HG03439 (cell line): Measurements from ENCODE around the gene BACE2.

Experiments
- ATAC-seq: cut with Tn5 transposase; IDR thresholded peaks from one replicate; pipeline ENCODE4 v1.9.1; 2021; ENCODE audit warnings: mild to moderate bottlenecking, moderate library complexity; ENCODE audit not compliant: unreplicated experiment

BACE2 gene

GRCh38 chr21:41147979-41148355, 20.0 kb upstream of the BACE2 start:
- ATAC-seq, result no peak

- ATAC-seq, result no peak
These were observed 19.2 kb upstream of the BACE2 start for GRCh38 chr21:41148798-41149197.

GRCh38 chr21:41149199-41149598, 18.8 kb upstream of the BACE2 start:
- ATAC-seq, result no peak

- ATAC-seq, result no peak
These were observed 15.8 kb upstream of the BACE2 start for GRCh38 chr21:41152147-41152546.

- no peak for ATAC-seq
These were observed 14.5 kb upstream of the BACE2 start for GRCh38 chr21:41153443-41153842.

- no peak for ATAC-seq
These were observed 11.8 kb upstream of the BACE2 start for GRCh38 chr21:41156142-41156541.

- no peak for ATAC-seq
These were observed 9.9 kb upstream of the BACE2 start for GRCh38 chr21:41158026-41158425.

GRCh38 chr21:41160036-41160435, 7.9 kb upstream of the BACE2 start:
- ATAC-seq, result no peak

GRCh38 chr21:41161428-41161827, 6.5 kb upstream of the BACE2 start:
- no peak for ATAC-seq

- no peak for ATAC-seq
These were observed 5.9 kb upstream of the BACE2 start for GRCh38 chr21:41162096-41162495.

GRCh38 chr21:41163091-41163490, 4.9 kb upstream of the BACE2 start:
- ATAC-seq, result no peak

GRCh38 chr21:41164052-41164451, 3.9 kb upstream of the BACE2 start:
- ATAC-seq, result no peak

- ATAC-seq, result no peak
These were observed 2.8 kb upstream of the BACE2 start for GRCh38 chr21:41164981-41165655.

- no peak for ATAC-seq
These were observed 1.1 kb upstream of the BACE2 start for GRCh38 chr21:41166884-41167283.

GRCh38 chr21:41168391-41169257, 664 bp downstream of the BACE2 start:
- ATAC-seq, result no peak

GRCh38 chr21:41169258-41169576, 1.3 kb downstream of the BACE2 start:
- ATAC-seq, result no peak

GRCh38 chr21:41169701-41170100, 1.7 kb downstream of the BACE2 start:
- no peak for ATAC-seq

- no peak for ATAC-seq
These were observed 2.5 kb downstream of the BACE2 start for GRCh38 chr21:41170442-41170841.

- no peak for ATAC-seq
These were observed 3.1 kb downstream of the BACE2 start for GRCh38 chr21:41170859-41171609.

GRCh38 chr21:41175080-41175479, 7.1 kb downstream of the BACE2 start:
- no peak for ATAC-seq

GRCh38 chr21:41176846-41177245, 8.9 kb downstream of the BACE2 start:
- ATAC-seq, result no peak

GRCh38 chr21:41180752-41181151, 12.8 kb downstream of the BACE2 start:
- ATAC-seq, result no peak
